CD14-positive monocyte (primary cell): ENCODE data around the gene MTHFSD. TPM values are rescaled to one million over a fixed set of nuclear protein-coding genes. Genes with fewer than 3 reads are reported as not detected.
A peak's percentile ranks its signal among the peaks of the same experiment; 100 is the strongest.

Experiments
- DNase-seq, 3 donors: peaks; one replicate each; pipeline ENCODE4 v3.0.0-alpha.2; 2011 to 2022
- H2AFZ ChIP-seq: 2 replicates; pipeline ENCODE4 v1.6.0; 2012; ENCODE audit warnings: mild to moderate bottlenecking, low read depth, low read length, inconsistent platforms; ENCODE audit not compliant: insufficient read depth, poor library complexity, severe bottlenecking
- H3K27ac ChIP-seq, 2 donors: 1 replicate in 1 of 2; 2 replicates in 1 of 2; pipeline ENCODE4 v1.5.1; 2012 to 2013; ENCODE audit warnings: low read length in 2 of 2, control low read depth in 1 of 2, inconsistent platforms in 1 of 2, low read depth in 1 of 2, mild to moderate bottlenecking in 1 of 2
- H3K27me3 ChIP-seq, 2 donors: one replicate each; pipeline versions ENCODE4 v1.6.0 to v1.6.1; 2011 to 2013; ENCODE audit warnings: low read length in 2 of 2; ENCODE audit not compliant: control insufficient read depth in 2 of 2, insufficient read depth in 2 of 2
- H3K36me3 ChIP-seq, 2 donors: replicated peaks in 1 of 2; 1 replicate in 1 of 2; 2 replicates in 1 of 2; pipeline versions ENCODE4 v1.5.1 to v1.6.1; 2012 to 2013; ENCODE audit warnings: low read length in 2 of 2, control low read depth in 1 of 2, inconsistent platforms in 1 of 2, mild to moderate bottlenecking in 1 of 2; ENCODE audit not compliant: insufficient read depth in 2 of 2, control insufficient read depth in 1 of 2
- H3K4me1 ChIP-seq, 2 donors: 1 replicate in 1 of 2; 2 replicates in 1 of 2; pipeline versions ENCODE4 v1.5.1 to v1.6.1; 2012 to 2013; ENCODE audit warnings: low read length in 2 of 2, control low read depth in 1 of 2, inconsistent platforms in 1 of 2, mild to moderate bottlenecking in 1 of 2, moderate library complexity in 1 of 2; ENCODE audit not compliant: insufficient read depth in 2 of 2, control insufficient read depth in 1 of 2
- H3K4me2 ChIP-seq: replicated peaks from 2 replicates; pipeline ENCODE3; 2012; ENCODE audit warnings: low read length, moderate library complexity, mild to moderate bottlenecking; ENCODE audit not compliant: poor library complexity, severe bottlenecking; ENCODE audit errors: extremely low read depth
- H3K4me3 ChIP-seq, 3 experiments: fragments of 200-600 bp in 1 of 3; sonication (generic) in 1 of 3; replicated peaks in 1 of 3; 1 replicate in 2 of 3; 2 replicates in 1 of 3; pipeline ENCODE4 v1.5.1; 2011 to 2013; ENCODE audit warnings: low read length in 3 of 3, mild to moderate bottlenecking in 3 of 3, control low read depth in 2 of 3, low read depth in 2 of 3, inconsistent platforms in 1 of 3, moderate library complexity in 1 of 3
- H3K79me2 ChIP-seq: 2 replicates; pipeline ENCODE4 v1.6.0; 2012; ENCODE audit warnings: mild to moderate bottlenecking, control low read depth, inconsistent platforms, low read length, moderate library complexity; ENCODE audit not compliant: insufficient read depth
- H3K9ac ChIP-seq: 2 replicates; pipeline ENCODE4 v1.6.0; 2017; ENCODE audit warnings: low read length, mild to moderate bottlenecking; ENCODE audit not compliant: insufficient read depth, poor library complexity, severe bottlenecking
- H3K9me3 ChIP-seq, 2 donors: replicated peaks in 1 of 2; 1 replicate in 1 of 2; 2 replicates in 1 of 2; pipeline versions ENCODE4 v1.5.1 to v1.6.1; 2012 to 2013; ENCODE audit warnings: low read length in 2 of 2, control low read depth in 1 of 2; ENCODE audit not compliant: control insufficient read depth in 1 of 2, insufficient read depth in 1 of 2
- H4K20me1 ChIP-seq: 2 replicates; pipeline ENCODE4 v1.6.0; 2012; ENCODE audit warnings: mild to moderate bottlenecking, low read length, control low read depth, moderate library complexity; ENCODE audit not compliant: insufficient read depth
- H3K27ac Mint-ChIP-seq, 7 donors: one replicate each; pipeline ENCODE4 v1.8.0; 2020; ENCODE audit warnings: mild to moderate bottlenecking in 7 of 7, mixed read lengths in 7 of 7, moderate library complexity in 6 of 7, inconsistent platforms in 2 of 7
- H3K27me3 Mint-ChIP-seq, 3 donors: one replicate each; pipeline ENCODE4 v1.8.0; 2021 to 2022; ENCODE audit warnings: low read depth in 3 of 3, mild to moderate bottlenecking in 3 of 3, mixed read lengths in 3 of 3, moderate library complexity in 3 of 3, inconsistent platforms in 1 of 3
- H3K36me3 Mint-ChIP-seq, 2 donors: one replicate each; pipeline ENCODE4 v1.8.0; 2020; ENCODE audit warnings: mixed read lengths in 2 of 2, inconsistent platforms in 1 of 2, mild to moderate bottlenecking in 1 of 2
- H3K4me1 Mint-ChIP-seq: one replicate; pipeline ENCODE4 v1.8.0; 2020; ENCODE audit warnings: mild to moderate bottlenecking, mixed read lengths
- H3K4me3 Mint-ChIP-seq, 2 donors: one replicate each; pipeline ENCODE4 v1.8.0; 2020; ENCODE audit warnings: mild to moderate bottlenecking in 2 of 2, mixed read lengths in 2 of 2, moderate library complexity in 1 of 2
- H3K9me3 Mint-ChIP-seq, 7 donors: one replicate each; pipeline ENCODE4 v1.8.0; 2020 to 2022; ENCODE audit warnings: mixed read lengths in 7 of 7, mild to moderate bottlenecking in 6 of 7, moderate library complexity in 6 of 7, inconsistent platforms in 2 of 7
- WGBS: methylation state at CpG from one replicate; pipeline ENCODE4 v1.1.5; 2013; ENCODE audit warnings: missing lambda C conversion rate; ENCODE audit not compliant: insufficient coverage; 5-methylcytosine and 5-hydroxymethylcytosine counted together
- intact Hi-C, 2 donors: fragments of 100-400 bp; cut with micrococcal nuclease; formaldehyde crosslinking; loops; one replicate each; pipeline versions ENCODE4 v1.15.0 to v1.15.1; 2023
- polyA plus RNA-seq, 3 donors: library from polyadenylated mRNA; depleted of rRNA in 1 of 3; unstranded in 2 of 3; stranded (reverse) in 1 of 3; fragments of 300-500 nt in 2 of 3; fragments of >200 nt in 1 of 3; fragmentation: Illumina TruSeq in 2 of 3; gene quantifications; 1 replicate in 2 of 3; 2 replicates in 1 of 3; pipeline ENCODE4 v1.2.3, GENCODE V29; 2012 to 2021
- TF ChIP-seq, protein P1 (sequence below): fragments of 200-600 bp; IDR thresholded peaks from one replicate; pipeline ENCODE4 v1.8.0; 2022; ENCODE audit warnings: antibody characterized with exemption, mild to moderate bottlenecking

The MTHFSD gene
- polyA plus RNA-seq, 3 donors = 7.2 to 14.1 (median 11.7) TPM

DNA sequence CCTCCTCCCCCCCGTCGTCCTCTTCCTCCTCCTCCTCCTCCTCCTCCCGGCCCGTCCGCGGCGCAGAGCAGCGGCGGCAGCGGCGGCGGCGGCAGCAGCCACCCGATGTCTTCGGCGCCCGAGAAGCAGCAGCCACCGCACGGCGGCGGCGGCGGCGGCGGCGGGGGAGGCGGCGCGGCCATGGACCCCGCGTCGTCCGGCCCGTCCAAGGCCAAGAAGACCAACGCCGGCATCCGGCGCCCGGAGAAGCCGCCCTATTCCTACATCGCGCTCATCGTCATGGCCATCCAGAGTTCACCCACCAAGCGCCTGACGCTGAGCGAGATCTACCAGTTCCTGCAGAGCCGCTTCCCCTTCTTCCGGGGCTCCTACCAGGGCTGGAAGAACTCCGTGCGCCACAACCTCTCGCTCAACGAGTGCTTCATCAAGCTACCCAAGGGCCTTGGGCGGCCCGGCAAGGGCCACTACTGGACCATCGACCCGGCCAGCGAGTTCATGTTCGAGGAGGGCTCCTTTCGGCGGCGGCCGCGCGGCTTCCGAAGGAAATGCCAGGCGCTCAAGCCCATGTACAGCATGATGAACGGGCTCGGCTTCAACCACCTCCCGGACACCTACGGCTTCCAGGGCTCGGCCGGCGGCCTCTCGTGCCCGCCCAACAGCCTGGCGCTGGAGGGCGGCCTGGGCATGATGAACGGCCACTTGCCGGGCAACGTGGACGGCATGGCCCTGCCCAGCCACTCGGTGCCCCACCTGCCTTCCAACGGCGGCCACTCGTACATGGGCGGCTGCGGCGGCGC is 44.4 kb downstream of the MTHFSD start, which contains the start of gene FOXF1:
FOXF1 (plus strand) TSS at position 63 of the 797 bp plus-strand sequence; CDS start at position 106, 43 bp downstream.
- Histone ChIP-seq H3K79me2 (no peaks in the 10 kb centered on the region), H3K4me2 (peak within 1 kb of the TSS; percentile 63), H3K27me3 (peaks cover 74 to 92% of the 10 kb centered on the region in 2 donors), H3K27ac (no peak within 1 kb of the TSS), H4K20me1 (no peaks in the 10 kb centered on the region), H2AFZ (no peak within 1 kb of the TSS), H3K4me1 (peaks cover 5 to 11% of the 10 kb centered on the region in 2 donors), H3K9ac (peak within 1 kb of the TSS; percentile 4), H3K36me3 (no peaks in the 10 kb centered on the region), H3K4me3 (peak within 1 kb of the TSS in 2 of 3 experiments; percentile 21 to 59), H3K9me3 (peaks cover 0 to 27% of the 10 kb centered on the region in 2 donors)
- Mint-ChIP-seq H3K4me3 (peak within 1 kb of the TSS; percentile 69 to 88), H3K4me1 (peaks cover 17% of the 10 kb centered on the region), H3K9me3 (peaks cover 0 to 24% (median 6%) of the 10 kb centered on the region in 7 donors), H3K27me3 (peaks cover 82 to 99% (median 91%) of the 10 kb centered on the region in 3 donors), H3K36me3 (peaks cover 0 to 10% of the 10 kb centered on the region in 2 donors), H3K27ac (peak within 1 kb of the TSS in 1 of 7 donors; percentile 31)
- no peak for DNase-seq
- TF ChIP-seq, protein P1, sequence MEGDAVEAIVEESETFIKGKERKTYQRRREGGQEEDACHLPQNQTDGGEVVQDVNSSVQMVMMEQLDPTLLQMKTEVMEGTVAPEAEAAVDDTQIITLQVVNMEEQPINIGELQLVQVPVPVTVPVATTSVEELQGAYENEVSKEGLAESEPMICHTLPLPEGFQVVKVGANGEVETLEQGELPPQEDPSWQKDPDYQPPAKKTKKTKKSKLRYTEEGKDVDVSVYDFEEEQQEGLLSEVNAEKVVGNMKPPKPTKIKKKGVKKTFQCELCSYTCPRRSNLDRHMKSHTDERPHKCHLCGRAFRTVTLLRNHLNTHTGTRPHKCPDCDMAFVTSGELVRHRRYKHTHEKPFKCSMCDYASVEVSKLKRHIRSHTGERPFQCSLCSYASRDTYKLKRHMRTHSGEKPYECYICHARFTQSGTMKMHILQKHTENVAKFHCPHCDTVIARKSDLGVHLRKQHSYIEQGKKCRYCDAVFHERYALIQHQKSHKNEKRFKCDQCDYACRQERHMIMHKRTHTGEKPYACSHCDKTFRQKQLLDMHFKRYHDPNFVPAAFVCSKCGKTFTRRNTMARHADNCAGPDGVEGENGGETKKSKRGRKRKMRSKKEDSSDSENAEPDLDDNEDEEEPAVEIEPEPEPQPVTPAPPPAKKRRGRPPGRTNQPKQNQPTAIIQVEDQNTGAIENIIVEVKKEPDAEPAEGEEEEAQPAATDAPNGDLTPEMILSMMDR = no peak
- intact Hi-C loops = no loop called here
- 1% methylated on average over 88 of the region's 89 CpGs for WGBS

DNA sequence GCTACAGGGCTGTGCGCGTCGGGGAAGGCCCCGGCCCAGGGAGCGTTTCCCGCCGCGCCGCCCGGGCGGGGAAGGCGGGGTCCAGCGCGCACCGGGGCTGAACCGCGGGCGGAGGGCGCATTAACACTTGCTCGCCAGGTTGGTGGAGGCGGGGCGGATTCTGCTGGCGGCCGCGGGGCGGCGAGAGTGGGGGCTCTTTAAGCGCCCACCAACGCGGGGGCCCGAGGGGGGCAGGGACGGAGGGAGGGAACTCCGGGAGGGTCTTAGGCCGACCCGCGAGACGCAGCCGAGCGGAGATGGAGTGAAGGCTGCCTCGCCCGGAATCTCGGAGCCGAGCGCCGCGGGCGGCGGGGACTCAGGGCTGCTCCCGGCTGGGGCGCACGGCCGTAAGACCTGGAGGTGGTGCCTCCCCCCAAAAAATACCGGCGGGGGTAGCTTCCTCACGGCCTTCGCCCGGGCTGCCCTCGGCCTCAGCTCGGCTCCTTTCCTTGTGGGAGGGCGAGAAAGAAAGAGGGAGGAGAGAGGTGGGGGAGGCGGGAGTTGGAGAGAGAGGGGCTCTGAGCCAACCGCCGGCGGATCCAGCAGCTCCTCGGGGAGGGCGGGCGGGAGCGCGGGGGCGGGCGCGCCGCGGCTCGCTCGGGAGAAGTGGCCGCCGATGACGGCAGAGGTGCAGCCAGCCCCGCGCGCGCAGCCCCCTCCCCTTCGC is 45.1 kb downstream of the MTHFSD start:
- intact Hi-C loops = no loop called here
- peak overlapping the region in 1 of 3 experiments; percentile 59 for H3K4me3 ChIP-seq
- no peaks in the 10 kb centered on the region for H3K79me2 ChIP-seq
- H3K27ac ChIP-seq = no peak overlapping the region
- H3K4me2 ChIP-seq = peak overlapping the region; percentile 63
- Mint-ChIP-seq H3K27ac (peak overlapping the region in 1 of 7 donors; percentile 31), H3K9me3 (peaks cover 0 to 27% (median 6%) of the 10 kb centered on the region in 7 donors), H3K27me3 (peaks cover 80 to 98% (median 89%) of the 10 kb centered on the region in 3 donors), H3K36me3 (peaks cover 0 to 13% of the 10 kb centered on the region in 2 donors), H3K4me3 (peak overlapping the region; percentile 69 to 88), H3K4me1 (peaks cover 22% of the 10 kb centered on the region)
- H2AFZ ChIP-seq = no peak overlapping the region
- peaks cover 5 to 11% of the 10 kb centered on the region in 2 donors for H3K4me1 ChIP-seq
- no peak for DNase-seq
- H3K9me3 ChIP-seq = peaks cover 0 to 32% of the 10 kb centered on the region in 2 donors
- under 1% methylated on average over 72 of the region's 84 CpGs for WGBS
- H3K36me3 ChIP-seq = no peaks in the 10 kb centered on the region
- peak overlapping the region; percentile 4 for H3K9ac ChIP-seq
- H4K20me1 ChIP-seq = no peaks in the 10 kb centered on the region
- TF ChIP-seq, protein P1 = no peak
- H3K27me3 ChIP-seq = peaks cover 72 to 91% of the 10 kb centered on the region in 2 donors
